ENCODE measurements around the gene TSEN2.
A peak's percentile ranks its signal among the peaks of the same experiment; 100 is the strongest.

The TSEN2 gene

DNA sequence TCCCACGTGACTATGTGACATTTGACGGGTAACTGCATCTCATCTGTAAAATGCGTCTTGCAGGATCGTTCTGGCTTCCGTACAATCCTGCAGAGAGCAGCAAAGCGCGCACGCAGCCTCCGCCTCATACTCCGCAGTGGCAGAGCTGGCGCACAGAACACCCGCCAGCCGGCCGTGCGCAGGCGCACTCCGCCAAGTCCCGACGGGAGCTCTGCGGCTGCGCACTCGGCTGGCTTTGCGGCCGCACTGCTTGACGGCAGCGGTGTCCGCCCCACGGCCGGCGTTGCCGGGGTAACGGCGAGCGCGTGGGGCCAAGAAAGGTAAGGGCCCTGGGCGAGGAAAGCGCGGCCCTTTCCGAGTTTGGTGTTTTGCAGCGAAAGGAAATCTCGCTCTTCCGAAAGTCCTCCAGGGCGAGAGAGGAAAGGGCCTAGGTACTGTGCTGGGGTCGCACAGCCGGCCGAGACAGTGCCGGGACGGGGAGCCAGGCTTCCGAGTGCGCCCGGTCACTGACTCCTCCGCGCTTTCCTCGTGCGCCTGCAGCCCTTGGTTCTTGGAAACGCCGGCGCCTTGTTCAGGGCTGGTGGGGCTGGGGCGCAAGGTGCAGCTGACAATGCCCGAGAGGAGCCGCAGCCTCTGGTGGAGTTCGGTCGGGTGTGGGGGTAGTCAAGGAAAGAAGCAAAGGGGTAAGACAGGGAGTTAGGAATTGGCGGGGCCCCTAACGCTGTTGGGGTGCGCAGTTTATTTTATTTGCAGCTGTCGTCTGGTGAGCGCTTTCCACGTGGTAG lies at the start of gene TSEN2:
TSS of gene TSEN2 (plus strand) at position 283 of the 785 bp plus-strand sequence. CDS start 5,321 bp downstream, outside the sequence.
- Histone ChIP-seq H3K27me3 (ENCODE audit: insufficient read depth, low read length) (no peaks in the 10 kb centered on the region), H3K9me3 (ENCODE audit: insufficient read depth, low read depth, low read length) (no peaks in the 10 kb centered on the region), H3K4me1 (ENCODE audit: insufficient read depth, low read length) (peaks cover 3% of the 10 kb centered on the region), H3K4me3 (ENCODE audit: low read length) (peak within 1 kb of the TSS; percentile 75), H3K36me3 (ENCODE audit: insufficient read depth, low read depth, low read length) (peaks cover 13% of the 10 kb centered on the region; the same call in 1 of the 2 replicates), H3K9ac (ENCODE audit: low read depth, low read length) (peak within 1 kb of the TSS; percentile 91), H3K27ac (ENCODE audit: low read length) (peak within 1 kb of the TSS; percentile 62)

DNA sequence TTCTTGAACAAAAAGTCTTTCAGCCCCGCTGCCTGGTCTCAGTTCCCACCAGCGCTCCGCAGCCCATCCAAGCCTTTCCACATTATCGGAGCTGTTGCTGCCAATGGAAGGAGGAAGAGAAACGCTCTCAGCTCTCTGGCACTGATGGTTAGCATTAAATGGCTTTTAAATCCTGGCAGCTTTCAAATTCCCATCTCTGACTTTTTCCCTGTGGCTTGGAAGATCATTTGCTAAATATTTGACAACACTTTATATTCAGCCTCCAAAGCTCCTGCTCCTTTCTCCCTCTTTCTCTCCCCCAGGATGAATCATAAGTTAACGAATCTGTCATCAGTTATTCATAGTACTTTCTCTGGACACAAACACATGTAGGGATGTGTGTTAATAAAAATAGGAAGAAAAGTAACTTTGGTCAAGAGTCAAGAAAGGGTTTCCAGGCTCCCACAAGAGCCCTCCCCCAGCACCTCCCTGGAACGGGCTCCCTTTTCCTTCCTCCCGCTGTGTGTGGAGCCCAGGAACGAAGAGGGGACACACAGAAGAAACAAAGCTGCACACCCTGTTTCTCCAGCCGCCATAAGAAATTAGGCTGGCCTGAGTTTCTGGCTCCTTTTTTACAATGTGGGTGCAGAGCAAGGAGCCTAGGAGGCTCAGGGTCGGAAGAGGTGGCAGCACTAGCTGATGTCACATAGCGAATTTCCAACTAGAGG lies 47.6 kb upstream of the TSEN2 start:
- Histone ChIP-seq H3K9ac (ENCODE audit: low read depth, low read length) (no peak overlapping the region), H3K9me3 (ENCODE audit: insufficient read depth, low read depth, low read length) (no peaks in the 10 kb centered on the region), H3K4me3 (ENCODE audit: low read length) (no peak overlapping the region)

DNA sequence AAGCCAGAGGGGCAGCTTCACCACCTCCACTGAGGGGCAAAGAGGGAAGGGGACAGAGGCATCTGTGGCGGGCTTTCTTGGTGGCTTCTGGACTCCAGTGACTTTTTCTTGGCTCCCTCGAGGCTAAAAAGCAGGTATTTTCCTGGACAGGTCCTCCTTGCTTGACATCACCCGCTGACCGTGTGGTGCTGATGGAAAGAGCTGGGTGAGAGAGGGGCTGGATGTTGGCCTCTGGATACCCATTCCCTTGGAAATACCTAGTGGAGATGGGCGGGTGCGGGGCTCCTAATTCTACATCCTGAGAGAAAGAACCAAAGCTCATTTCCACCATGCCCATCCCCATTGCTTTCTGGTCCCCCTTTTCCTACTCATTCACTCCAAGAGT lies 47.1 kb upstream of the TSEN2 start:
- H3K27ac ChIP-seq (ENCODE audit: low read length), result no peak overlapping the region
- H3K9me3 ChIP-seq (ENCODE audit: insufficient read depth, low read depth, low read length), result no peaks in the 10 kb centered on the region
- H3K9ac ChIP-seq (ENCODE audit: low read depth, low read length), result no peak overlapping the region
- no peaks in the 10 kb centered on the region for H3K36me3 ChIP-seq (ENCODE audit: insufficient read depth, low read depth, low read length)
- H3K27me3 ChIP-seq (ENCODE audit: insufficient read depth, low read length), result peaks cover 5% of the 10 kb centered on the region; the same call in 1 of the 2 replicates
- no peaks in the 10 kb centered on the region for H3K4me1 ChIP-seq (ENCODE audit: insufficient read depth, low read length)
- no peak overlapping the region for H3K4me3 ChIP-seq (ENCODE audit: low read length)

More for the DNA sequence above, 47.6 kb upstream of the TSEN2 start:
- no peak overlapping the region for H3K27ac ChIP-seq (ENCODE audit: low read length)
- H3K27me3 ChIP-seq (ENCODE audit: insufficient read depth, low read length), result peaks cover under 1% of the 10 kb centered on the region; the same call in 1 of the 2 replicates
- no peaks in the 10 kb centered on the region for H3K36me3 ChIP-seq (ENCODE audit: insufficient read depth, low read depth, low read length)
- H3K4me1 ChIP-seq (ENCODE audit: insufficient read depth, low read length), result no peaks in the 10 kb centered on the region

DNA sequence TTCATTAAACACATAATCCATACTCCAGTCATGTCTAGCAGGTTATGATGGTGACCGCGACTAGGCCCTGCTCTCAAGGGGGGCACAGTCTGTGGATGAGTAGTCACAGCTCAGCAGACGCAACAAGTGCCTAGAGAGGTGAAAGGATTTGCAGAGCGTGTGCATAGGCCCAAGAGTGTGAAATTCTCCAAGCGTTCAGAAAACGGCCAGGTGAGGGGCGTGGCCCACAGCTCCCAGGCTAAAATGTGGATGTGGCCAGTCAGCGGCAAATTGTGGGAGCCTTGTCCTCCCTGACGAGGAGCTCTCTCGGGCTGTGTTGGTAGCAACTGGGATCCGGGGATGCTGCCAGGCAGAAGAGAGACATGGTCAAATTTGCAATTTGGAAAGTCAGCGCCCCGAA lies 46.4 kb upstream of the TSEN2 start:
- Histone ChIP-seq H3K9me3 (ENCODE audit: insufficient read depth, low read depth, low read length) (no peaks in the 10 kb centered on the region), H3K27ac (ENCODE audit: low read length) (no peak overlapping the region), H3K9ac (ENCODE audit: low read depth, low read length) (no peak overlapping the region), H3K4me1 (ENCODE audit: insufficient read depth, low read length) (no peaks in the 10 kb centered on the region), H3K36me3 (ENCODE audit: insufficient read depth, low read depth, low read length) (no peaks in the 10 kb centered on the region), H3K4me3 (ENCODE audit: low read length) (no peak overlapping the region), H3K27me3 (ENCODE audit: insufficient read depth, low read length) (peaks cover 8% of the 10 kb centered on the region; the same call in 1 of the 2 replicates)

DNA sequence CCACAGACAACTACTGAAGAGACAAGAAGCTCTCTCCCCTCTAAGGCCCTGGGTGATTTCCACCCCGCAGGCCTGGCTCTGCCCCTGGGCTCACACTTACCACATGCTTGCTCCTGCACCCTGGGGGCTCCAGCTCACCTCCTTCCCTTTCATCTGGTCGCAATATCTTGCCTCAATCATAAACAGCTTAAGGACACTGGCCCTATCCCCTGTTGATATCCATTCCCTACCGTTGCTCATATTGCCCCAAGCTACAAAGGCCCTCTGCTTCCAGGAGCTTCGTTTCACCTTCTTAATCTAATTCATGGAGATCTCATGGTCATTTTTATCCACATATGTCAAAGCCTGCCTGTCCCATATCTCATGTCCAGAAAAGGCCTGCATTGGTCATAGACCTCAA lies 46.0 kb upstream of the TSEN2 start:
- no peak overlapping the region for H3K27ac ChIP-seq (ENCODE audit: low read length)
- H3K9me3 ChIP-seq (ENCODE audit: insufficient read depth, low read depth, low read length), result no peaks in the 10 kb centered on the region
- H3K4me1 ChIP-seq (ENCODE audit: insufficient read depth, low read length), result no peaks in the 10 kb centered on the region
- H3K4me3 ChIP-seq (ENCODE audit: low read length), result no peak overlapping the region
- no peak overlapping the region for H3K9ac ChIP-seq (ENCODE audit: low read depth, low read length)
- peaks cover 8% of the 10 kb centered on the region; the same call in 1 of the 2 replicates for H3K27me3 ChIP-seq (ENCODE audit: insufficient read depth, low read length)
- H3K36me3 ChIP-seq (ENCODE audit: insufficient read depth, low read depth, low read length), result no peaks in the 10 kb centered on the region

DNA sequence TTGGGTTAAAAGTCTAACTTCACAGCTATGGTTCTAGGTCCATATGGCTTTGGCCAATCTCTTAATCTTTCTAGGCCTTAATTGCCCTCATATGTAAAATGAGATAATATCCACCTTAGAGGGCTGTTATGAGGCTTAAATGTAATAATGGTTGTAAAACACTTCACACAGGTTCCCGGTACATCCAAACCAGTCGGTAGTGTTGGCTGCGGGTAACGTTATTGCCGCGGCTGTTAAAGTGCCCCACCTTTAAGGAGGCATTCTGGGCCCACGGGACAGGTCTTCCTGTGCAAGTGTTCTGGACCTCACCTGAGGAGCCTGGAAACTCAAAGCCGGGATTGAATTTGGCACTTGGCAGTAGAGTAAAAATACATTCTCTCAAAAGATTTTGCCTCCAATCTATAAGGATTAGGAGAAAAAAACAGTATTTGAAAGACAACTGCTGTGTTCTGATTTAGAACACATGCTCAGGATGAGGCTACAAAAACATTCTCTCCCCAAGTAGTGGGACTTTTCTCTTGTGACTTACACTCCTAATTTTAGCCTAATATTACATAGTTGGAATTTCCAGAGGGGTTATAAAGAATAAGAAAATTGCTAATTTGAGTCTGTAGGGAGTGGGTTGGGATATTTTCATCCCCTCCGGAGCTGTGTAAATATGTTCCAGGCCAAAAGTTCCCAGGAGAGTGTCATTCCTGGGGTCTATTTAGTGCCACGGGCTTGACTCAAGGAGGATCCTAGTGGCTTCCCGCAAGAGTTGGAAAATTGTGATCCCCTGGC lies 44.9 kb upstream of the TSEN2 start:
- Histone ChIP-seq H3K4me3 (ENCODE audit: low read length) (no peak overlapping the region), H3K9ac (ENCODE audit: low read depth, low read length) (no peak overlapping the region), H3K4me1 (ENCODE audit: insufficient read depth, low read length) (peaks cover 2% of the 10 kb centered on the region; the same call in 1 of the 2 replicates), H3K9me3 (ENCODE audit: insufficient read depth, low read depth, low read length) (no peaks in the 10 kb centered on the region), H3K36me3 (ENCODE audit: insufficient read depth, low read depth, low read length) (no peaks in the 10 kb centered on the region), H3K27ac (ENCODE audit: low read length) (no peak overlapping the region), H3K27me3 (ENCODE audit: insufficient read depth, low read length) (peaks cover 17% of the 10 kb centered on the region)

DNA sequence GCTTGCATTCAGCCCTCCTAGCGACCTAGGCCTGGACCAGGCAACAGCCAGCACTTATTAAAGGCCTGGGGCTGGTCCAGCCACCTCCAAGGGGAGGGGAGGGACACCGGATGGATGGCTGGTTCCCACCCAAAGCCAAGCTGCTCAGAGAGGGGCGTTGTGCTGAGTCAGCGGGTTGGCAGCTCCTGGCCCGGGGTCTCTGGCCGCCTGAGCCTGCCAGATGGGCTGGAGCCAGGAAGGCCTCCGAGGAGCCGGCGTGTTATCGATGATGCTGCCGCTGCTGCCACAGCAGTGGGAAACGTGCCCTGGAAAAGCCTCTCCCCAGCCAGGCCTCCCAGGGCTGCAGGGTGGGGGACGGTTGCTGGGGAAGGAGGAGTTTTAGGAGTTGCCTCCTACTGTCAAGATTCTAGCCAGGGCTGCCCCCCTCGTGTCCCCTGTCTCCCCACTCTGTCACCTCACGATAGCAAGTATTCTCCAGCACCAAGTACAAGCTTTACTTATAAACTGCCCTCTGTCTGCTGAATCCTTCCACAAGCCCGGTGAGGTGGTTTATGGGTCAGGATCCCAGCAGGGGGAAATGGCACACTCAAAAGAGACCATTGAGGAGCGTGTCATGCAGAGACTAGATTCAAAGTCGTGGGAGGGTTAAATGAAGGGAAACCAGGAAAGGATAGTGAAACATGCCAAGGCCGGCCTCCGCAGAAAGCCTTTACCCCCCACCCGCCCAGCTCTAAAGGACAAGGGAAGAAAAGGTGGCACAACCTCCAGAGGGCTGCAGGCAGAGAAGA lies 43.2 kb upstream of the TSEN2 start:
- Histone ChIP-seq H3K9me3 (ENCODE audit: insufficient read depth, low read depth, low read length) (no peaks in the 10 kb centered on the region), H3K4me1 (ENCODE audit: insufficient read depth, low read length) (peaks cover 11% of the 10 kb centered on the region; the same call in 1 of the 2 replicates), H3K36me3 (ENCODE audit: insufficient read depth, low read depth, low read length) (no peaks in the 10 kb centered on the region), H3K27ac (ENCODE audit: low read length) (no peak overlapping the region), H3K4me3 (ENCODE audit: low read length) (no peak overlapping the region), H3K9ac (ENCODE audit: low read depth, low read length) (no peak overlapping the region), H3K27me3 (ENCODE audit: insufficient read depth, low read length) (peaks cover 29% of the 10 kb centered on the region)

DNA sequence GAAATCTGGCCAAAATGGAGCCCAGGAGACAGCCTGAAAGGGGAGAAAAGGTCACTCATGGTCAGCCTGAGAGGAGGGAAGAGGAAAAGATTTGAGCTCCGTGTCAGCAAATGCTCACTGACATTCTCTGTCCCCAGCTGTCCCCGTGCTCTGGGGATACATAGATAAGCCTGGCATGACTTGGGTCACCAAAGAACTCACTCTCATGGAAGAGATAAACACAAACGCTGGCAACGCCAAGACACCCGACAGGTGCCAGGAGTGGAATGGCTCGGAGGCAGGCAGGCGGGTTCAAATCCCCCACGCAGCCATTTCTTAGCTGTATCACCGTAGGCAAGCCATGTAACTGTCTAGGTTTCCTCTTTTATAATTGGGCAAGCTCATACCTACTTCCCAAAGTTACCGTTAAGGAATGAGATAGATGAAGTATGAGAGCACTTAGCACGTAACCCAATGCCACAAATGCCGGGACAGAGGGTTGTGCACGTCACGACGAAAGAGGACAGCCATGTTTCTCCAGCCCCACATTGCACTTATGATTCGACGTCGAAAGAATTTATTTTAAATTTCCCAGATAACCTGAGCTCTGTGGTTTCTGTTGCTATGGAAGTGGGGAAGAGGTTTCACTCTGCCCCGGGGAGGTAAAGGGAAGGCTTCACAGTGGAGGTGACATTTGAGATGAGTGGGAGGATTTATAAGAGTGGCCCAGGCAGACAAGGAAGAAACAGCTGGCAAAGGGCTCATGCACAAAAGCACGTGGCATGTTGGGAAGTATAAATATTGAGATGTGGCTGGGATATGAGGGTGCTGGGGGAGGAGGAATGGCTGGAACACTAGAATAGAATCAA lies 41.4 kb upstream of the TSEN2 start:
- Histone ChIP-seq H3K9ac (ENCODE audit: low read depth, low read length) (no peak overlapping the region), H3K9me3 (ENCODE audit: insufficient read depth, low read depth, low read length) (no peaks in the 10 kb centered on the region), H3K27ac (ENCODE audit: low read length) (no peak overlapping the region), H3K27me3 (ENCODE audit: insufficient read depth, low read length) (peaks cover 29% of the 10 kb centered on the region), H3K4me3 (ENCODE audit: low read length) (no peak overlapping the region), H3K36me3 (ENCODE audit: insufficient read depth, low read depth, low read length) (no peaks in the 10 kb centered on the region), H3K4me1 (ENCODE audit: insufficient read depth, low read length) (peaks cover 11% of the 10 kb centered on the region; the same call in 1 of the 2 replicates)

DNA sequence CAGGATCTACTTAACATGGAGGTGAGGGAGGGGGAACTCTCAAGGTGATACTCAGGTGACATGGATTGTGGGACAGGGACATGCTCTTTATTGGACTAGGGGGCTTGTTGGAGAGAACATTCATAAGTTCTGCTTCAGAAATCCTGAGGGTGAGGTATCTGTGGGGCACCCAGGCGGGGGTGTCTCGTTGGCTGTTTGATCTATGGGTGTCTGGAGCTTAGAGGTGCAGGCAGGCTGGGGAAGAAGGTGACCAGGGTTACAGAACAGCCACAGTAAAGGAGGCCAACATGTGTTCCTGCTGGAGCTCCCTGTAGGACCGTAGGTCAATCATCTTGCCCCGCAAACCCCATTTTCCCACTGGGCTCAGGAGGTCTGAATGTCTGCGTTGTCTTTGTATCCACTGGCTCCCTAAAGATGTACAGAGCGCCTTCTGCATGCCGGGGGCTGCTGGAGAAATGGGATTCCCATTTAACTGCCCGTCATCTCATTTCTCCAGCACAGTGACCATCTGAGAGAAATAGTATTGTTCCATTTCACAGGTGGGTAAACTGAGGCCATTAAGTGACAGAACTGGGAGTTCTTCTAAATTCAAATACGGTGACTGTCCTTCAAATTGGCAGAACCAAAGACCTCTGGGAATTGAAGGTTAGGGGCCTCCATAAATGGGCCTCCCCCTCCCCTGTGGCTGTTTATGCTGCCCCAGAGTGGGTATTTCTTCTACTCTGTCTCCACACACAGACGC lies 40.3 kb upstream of the TSEN2 start:
- H3K27me3 ChIP-seq (ENCODE audit: insufficient read depth, low read length), result peaks cover 29% of the 10 kb centered on the region
- no peak overlapping the region for H3K27ac ChIP-seq (ENCODE audit: low read length)
- H3K9ac ChIP-seq (ENCODE audit: low read depth, low read length), result no peak overlapping the region
- no peak overlapping the region; the same call in 1 of the 2 replicates for H3K4me3 ChIP-seq (ENCODE audit: low read length)
- peaks cover 11% of the 10 kb centered on the region; the same call in 1 of the 2 replicates for H3K4me1 ChIP-seq (ENCODE audit: insufficient read depth, low read length)
- no peaks in the 10 kb centered on the region for H3K9me3 ChIP-seq (ENCODE audit: insufficient read depth, low read depth, low read length)
- no peaks in the 10 kb centered on the region for H3K36me3 ChIP-seq (ENCODE audit: insufficient read depth, low read depth, low read length)

Data from iPS-20b (cell line).